KMS-11 (cell line): ENCODE results near the gene CCNG2.

ENCODE experiments used
- H2AFZ ChIP-seq: fragments of 200-600 bp; sonication (generic); 2 replicates; pipeline ENCODE4 v1.6.1; 2016; ENCODE audit warnings: antibody characterized with exemption, mixed run types, low read depth
- H3K27ac ChIP-seq: fragments of 200-600 bp; sonication (generic); 2 replicates; pipeline ENCODE4 v1.6.1; 2016; ENCODE audit warnings: mild to moderate bottlenecking, mixed run types
- H3K27me3 ChIP-seq: fragments of 200-600 bp; sonication (generic); 2 replicates; pipeline ENCODE4 v1.6.1; 2017; ENCODE audit warnings: mild to moderate bottlenecking, low read depth, mixed run types, moderate library complexity; ENCODE audit not compliant: insufficient read depth
- H3K36me3 ChIP-seq: fragments of 200-600 bp; sonication (generic); 2 replicates; pipeline ENCODE4 v1.6.1; 2017; ENCODE audit warnings: mild to moderate bottlenecking, mixed run types; ENCODE audit not compliant: insufficient read depth
- H3K4me1 ChIP-seq: fragments of 200-600 bp; sonication (generic); 2 replicates; pipeline ENCODE4 v1.6.1; 2016; ENCODE audit warnings: mild to moderate bottlenecking, low read depth, mixed run types; ENCODE audit not compliant: poor library complexity, severe bottlenecking
- H3K4me2 ChIP-seq: fragments of 200-600 bp; sonication (generic); 2 replicates; pipeline ENCODE4 v1.7.0; 2016; ENCODE audit warnings: mild to moderate bottlenecking, mixed run types
- H3K4me3 ChIP-seq: fragments of 200-600 bp; sonication (generic); IDR thresholded peaks from 2 replicates; pipeline ENCODE4 v1.6.1; 2017; ENCODE audit warnings: low read depth, low read length, mixed read lengths; ENCODE audit not compliant: insufficient read depth
- H3K79me2 ChIP-seq: fragments of 200-600 bp; sonication (generic); 2 replicates; pipeline ENCODE4 v1.6.1; 2016; ENCODE audit warnings: low read depth, mixed run types; ENCODE audit not compliant: insufficient read depth
- H3K9ac ChIP-seq: fragments of 200-600 bp; sonication (generic); 2 replicates; pipeline ENCODE4 v1.6.1; 2016; ENCODE audit warnings: mild to moderate bottlenecking, mixed run types
- H4K20me1 ChIP-seq: fragments of 200-600 bp; sonication (generic); 2 replicates; pipeline ENCODE4 v1.6.1; 2016; ENCODE audit warnings: mild to moderate bottlenecking, mixed run types; ENCODE audit not compliant: insufficient read depth
- TF ChIP-seq, protein P1 (sequence below): fragments of 200-600 bp; sonication (generic); conservative IDR thresholded peaks from 2 replicates; pipeline ENCODE4 v1.6.1; 2017; ENCODE audit warnings: low read depth, mild to moderate bottlenecking, antibody characterized with exemption, low read length, moderate library complexity, mixed read lengths

Gene CCNG2

DNA sequence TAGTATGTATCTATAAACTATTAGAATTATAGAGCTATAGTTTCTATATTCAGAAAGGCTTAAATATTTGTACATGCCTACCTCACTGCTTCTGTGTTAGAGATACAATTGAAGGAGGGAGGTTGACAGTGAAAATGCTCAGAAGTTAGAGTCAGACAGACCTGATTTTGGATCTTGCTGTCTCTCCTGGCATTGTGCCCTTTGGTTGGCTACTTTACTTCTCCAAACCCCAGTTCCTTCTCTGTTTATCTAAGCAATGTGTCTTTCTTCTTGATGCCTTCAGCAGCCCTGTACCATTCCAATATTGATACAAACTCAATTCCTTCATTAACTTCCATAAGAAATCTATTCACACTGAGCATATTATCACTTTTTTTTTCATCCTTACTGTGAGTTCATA lies 28.7 kb downstream of the CCNG2 start:
- TF ChIP-seq, protein P1, sequence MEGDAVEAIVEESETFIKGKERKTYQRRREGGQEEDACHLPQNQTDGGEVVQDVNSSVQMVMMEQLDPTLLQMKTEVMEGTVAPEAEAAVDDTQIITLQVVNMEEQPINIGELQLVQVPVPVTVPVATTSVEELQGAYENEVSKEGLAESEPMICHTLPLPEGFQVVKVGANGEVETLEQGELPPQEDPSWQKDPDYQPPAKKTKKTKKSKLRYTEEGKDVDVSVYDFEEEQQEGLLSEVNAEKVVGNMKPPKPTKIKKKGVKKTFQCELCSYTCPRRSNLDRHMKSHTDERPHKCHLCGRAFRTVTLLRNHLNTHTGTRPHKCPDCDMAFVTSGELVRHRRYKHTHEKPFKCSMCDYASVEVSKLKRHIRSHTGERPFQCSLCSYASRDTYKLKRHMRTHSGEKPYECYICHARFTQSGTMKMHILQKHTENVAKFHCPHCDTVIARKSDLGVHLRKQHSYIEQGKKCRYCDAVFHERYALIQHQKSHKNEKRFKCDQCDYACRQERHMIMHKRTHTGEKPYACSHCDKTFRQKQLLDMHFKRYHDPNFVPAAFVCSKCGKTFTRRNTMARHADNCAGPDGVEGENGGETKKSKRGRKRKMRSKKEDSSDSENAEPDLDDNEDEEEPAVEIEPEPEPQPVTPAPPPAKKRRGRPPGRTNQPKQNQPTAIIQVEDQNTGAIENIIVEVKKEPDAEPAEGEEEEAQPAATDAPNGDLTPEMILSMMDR, result no peak
- no peaks in the 10 kb centered on the region for H3K36me3 ChIP-seq
- no peak overlapping the region for H3K9ac ChIP-seq
- no peak overlapping the region for H3K4me2 ChIP-seq
- no peak overlapping the region for H3K27ac ChIP-seq
- no peaks in the 10 kb centered on the region for H3K79me2 ChIP-seq
- H4K20me1 ChIP-seq, result no peaks in the 10 kb centered on the region
- H3K4me3 ChIP-seq, result no peak overlapping the region
- H3K27me3 ChIP-seq, result no peaks in the 10 kb centered on the region; the same call in 1 of the 2 replicates
- H3K4me1 ChIP-seq, result peaks cover 12% of the 10 kb centered on the region
- H2AFZ ChIP-seq, result no peak overlapping the region

DNA sequence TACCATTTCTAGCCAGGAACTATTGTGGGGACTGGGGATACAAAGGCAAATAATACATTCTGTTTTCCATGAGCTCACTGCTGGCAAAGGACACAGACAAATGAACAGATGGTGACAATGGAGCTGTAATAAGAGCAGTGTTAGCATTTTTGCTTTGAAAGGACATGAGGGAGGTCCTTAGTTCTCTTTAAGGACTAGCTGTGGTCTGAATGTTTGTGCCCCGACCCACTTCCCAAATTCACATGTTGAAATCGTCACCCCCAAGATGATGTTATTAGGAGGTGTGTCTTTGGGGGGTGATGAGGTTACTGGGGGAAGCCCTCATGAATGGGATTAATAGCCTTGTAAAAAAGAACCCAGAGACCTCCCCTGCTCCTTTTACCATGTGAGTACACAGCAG lies 30.3 kb downstream of the CCNG2 start:
- no peaks in the 10 kb centered on the region; the same call in 1 of the 2 replicates for H3K27me3 ChIP-seq
- no peak overlapping the region for H3K4me2 ChIP-seq
- no peak overlapping the region for H2AFZ ChIP-seq
- no peak overlapping the region for H3K27ac ChIP-seq
- no peak overlapping the region for H3K4me3 ChIP-seq
- H3K4me1 ChIP-seq, result peaks cover 12% of the 10 kb centered on the region
- no peaks in the 10 kb centered on the region for H3K79me2 ChIP-seq
- H4K20me1 ChIP-seq, result no peaks in the 10 kb centered on the region
- H3K9ac ChIP-seq, result no peak overlapping the region
- TF ChIP-seq, protein P1, result no peak
- no peaks in the 10 kb centered on the region for H3K36me3 ChIP-seq

DNA sequence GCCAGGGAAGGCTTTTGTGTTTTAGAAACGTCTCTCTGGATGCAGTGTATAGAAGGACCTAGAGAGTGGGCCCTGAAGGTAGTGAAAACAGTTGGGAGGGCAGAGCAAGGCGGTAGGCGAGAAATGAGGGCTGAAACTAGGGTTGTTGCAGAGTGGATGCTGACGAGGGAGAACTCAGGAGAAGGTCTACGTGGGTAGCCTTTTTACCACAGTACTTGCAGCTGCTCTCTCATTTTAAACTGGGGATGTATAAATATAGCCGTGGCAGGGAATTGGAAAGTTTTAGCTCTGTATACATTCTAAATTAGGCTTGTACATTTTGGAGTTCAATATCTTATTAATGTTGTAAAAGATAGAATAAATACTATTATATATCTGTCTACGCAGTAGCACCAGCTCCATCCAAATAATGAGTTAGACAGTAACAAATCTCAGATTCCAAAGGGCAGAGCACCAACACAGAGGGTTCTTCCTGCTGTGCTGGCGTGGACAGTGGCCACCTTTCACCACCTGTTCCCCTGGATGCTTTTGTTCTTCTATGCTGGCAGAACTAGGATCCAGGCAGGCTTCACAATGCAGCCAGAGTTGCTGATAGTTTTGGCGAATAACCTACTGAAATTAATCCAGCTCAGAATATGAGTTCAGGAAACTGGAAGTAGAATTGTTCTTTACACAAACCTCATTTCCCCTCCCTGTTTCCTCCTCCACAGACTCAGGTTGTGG lies 31.7 kb downstream of the CCNG2 start:
- TF ChIP-seq, protein P1, result no peak
- no peaks in the 10 kb centered on the region for H3K27me3 ChIP-seq
- H3K4me3 ChIP-seq, result no peak overlapping the region
- H4K20me1 ChIP-seq, result no peaks in the 10 kb centered on the region
- H2AFZ ChIP-seq, result no peak overlapping the region
- H3K27ac ChIP-seq, result no peak overlapping the region
- H3K9ac ChIP-seq, result no peak overlapping the region
- H3K79me2 ChIP-seq, result no peaks in the 10 kb centered on the region
- peaks cover 12% of the 10 kb centered on the region for H3K4me1 ChIP-seq
- no peak overlapping the region for H3K4me2 ChIP-seq
- no peaks in the 10 kb centered on the region for H3K36me3 ChIP-seq

DNA sequence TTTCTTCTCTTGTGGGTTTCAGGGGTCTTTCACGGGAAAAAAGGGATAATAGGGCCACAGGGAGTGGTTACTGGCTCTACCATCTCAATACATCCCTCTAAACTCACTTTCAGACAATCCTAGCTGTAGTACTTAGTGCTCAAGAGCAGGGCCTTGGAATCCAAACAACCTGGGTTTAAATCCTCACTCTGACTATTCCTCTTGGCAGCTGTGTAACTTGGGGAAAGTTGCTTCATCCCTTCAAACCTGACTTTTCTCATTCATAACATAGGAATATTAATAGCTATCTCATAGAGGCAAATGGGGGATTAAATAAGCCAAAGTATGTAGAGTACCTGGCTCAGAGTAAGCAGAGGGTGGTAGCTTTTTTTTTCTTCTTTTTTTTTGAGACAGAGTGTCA lies 32.4 kb downstream of the CCNG2 start:
- H3K27ac ChIP-seq, result no peak overlapping the region
- H3K36me3 ChIP-seq, result no peaks in the 10 kb centered on the region
- TF ChIP-seq, protein P1, result no peak
- no peak overlapping the region for H3K9ac ChIP-seq
- peaks cover 12% of the 10 kb centered on the region for H3K4me1 ChIP-seq
- no peak overlapping the region for H3K4me3 ChIP-seq
- no peaks in the 10 kb centered on the region for H4K20me1 ChIP-seq
- H3K79me2 ChIP-seq, result no peaks in the 10 kb centered on the region
- H2AFZ ChIP-seq, result no peak overlapping the region
- no peaks in the 10 kb centered on the region for H3K27me3 ChIP-seq
- no peak overlapping the region for H3K4me2 ChIP-seq
